NOMO-1 treated with dmso at 0.1 percent for 144 hours (cell line): Measurements from ENCODE around the gene CLHC1.
"Not testable (repeated sequence)": the region's sequence is repeated elsewhere in the genome, so short reads cannot be mapped to it uniquely, and the experiment has no call there.

Experiments used
- DNase-seq: peaks from one replicate; lab custom pipeline; 2025; ENCODE audit not compliant: unreplicated experiment; lab: John Stamatoyannopoulos, UW

Gene CLHC1

DNA sequence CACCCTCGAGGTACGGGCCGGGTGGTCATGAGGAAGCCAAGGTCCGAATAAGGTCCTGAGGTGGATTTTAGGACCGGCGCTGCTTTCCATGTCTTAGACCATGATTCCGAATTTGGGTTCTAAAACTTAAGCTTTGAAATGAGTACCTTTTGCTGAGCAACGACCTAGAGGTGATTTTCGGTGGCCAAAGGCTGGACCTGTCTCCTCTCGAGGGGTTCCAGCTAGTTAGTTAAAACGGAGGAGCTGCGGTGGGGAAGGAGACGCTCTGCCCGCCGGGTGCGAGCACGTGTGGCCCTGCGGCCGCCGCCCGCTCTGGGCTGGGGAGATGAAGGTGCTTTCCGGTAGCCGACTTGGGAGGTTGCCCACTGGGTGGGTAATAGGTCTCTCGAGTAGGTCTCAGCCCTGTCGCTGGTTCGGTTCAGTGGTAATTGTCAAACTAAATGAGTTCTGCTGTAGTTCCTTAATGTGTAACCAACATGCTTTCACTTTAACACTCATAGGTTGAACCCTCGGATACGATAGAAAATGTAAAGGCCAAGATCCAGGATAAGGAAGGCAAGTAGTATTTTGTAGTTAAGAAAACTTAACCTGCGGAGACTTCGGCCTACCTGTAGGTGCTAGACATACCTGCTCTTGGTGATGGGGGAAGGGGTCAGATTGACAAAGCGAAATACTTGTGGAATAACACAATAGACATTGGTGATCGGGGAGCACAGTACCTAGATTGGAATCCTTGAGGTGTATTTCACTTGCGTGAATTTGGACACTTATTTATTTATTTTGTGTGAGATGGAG, 967 bp upstream of the CLHC1 start:
- DNase-seq: no peak

DNA sequence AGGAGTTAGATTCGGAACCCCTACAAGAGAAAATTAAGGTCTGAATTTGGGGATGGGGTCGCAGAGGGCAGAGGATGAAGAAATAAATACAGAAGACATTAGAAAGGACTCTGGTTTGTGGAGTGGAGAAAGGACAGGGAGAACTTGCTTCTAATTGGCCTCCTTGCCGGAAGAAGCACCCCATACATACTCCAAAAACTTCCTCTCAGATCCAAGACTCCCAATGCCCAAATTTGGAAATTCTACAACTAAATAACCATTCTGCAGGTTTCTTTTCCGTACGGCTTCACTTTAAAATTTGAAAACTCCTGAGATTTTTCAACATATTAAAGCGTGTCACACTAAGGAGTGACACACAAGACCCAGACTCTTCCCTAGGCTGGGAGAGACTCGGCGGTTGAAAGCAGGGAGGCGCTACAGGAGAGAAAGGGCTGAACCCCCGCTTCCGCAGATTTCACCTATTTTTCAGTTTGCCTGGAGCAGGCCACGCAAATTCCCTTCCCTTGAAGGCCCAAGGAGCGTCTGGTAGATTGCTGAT, 478 bp downstream of the CLHC1 start:
- DNase-seq: no peak

DNA sequence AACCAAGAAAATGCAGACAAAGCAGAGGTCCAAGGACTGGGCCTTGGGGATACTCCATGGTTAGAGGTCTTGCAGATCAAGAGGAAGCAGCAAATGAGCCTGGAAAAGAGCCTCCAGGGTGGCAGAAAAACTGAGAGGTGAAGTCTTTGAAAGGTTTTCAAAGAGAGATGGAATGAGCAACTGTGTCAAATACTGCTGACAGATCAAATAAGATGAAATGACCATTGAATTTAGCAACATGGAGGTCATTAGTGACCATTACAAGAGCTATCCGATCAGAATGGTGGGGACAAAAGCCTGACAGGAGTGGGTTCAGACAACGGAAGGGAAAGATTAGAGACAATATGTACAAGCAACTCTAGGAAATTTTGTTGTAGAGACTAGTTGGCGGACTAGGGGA, 1.5 kb downstream of the CLHC1 start:
- DNase-seq: no peak

DNA sequence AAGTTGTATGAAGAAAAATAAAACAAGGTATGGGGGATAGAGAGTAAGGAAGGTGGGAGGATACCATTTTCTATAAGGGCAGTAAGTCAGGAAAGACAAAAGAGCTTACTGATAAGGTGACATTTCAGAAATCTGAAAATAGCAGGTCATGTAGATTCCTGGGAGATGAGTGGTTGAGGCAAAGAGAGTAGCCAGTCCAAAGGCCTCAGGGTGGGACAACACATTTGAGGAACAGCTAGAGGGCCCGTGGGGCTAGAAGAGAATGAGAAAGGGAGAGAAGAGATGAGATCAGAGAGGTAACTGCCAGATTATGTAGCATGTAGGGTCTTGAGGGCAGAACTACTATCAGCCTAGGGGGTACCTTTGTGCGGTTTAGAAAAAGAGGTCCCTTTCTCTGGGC, 2.9 kb downstream of the CLHC1 start:
- DNase-seq: no peak

DNA sequence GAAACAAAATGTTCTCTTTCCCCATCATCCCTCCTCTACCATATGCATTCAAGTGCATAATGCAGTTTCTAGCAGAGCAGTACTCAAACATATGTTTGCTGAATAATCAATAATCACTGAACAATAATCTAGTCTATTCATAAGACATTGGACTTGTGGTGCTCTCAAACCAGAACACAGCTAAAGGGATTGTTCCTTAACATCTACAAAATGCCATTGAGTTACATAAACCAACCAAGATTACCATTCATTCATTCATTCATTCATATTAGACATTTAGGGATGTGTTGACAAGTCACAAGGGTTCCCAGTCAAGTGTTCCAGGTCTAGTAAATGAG, 3.9 kb downstream of the CLHC1 start:
- DNase-seq: no peak

DNA sequence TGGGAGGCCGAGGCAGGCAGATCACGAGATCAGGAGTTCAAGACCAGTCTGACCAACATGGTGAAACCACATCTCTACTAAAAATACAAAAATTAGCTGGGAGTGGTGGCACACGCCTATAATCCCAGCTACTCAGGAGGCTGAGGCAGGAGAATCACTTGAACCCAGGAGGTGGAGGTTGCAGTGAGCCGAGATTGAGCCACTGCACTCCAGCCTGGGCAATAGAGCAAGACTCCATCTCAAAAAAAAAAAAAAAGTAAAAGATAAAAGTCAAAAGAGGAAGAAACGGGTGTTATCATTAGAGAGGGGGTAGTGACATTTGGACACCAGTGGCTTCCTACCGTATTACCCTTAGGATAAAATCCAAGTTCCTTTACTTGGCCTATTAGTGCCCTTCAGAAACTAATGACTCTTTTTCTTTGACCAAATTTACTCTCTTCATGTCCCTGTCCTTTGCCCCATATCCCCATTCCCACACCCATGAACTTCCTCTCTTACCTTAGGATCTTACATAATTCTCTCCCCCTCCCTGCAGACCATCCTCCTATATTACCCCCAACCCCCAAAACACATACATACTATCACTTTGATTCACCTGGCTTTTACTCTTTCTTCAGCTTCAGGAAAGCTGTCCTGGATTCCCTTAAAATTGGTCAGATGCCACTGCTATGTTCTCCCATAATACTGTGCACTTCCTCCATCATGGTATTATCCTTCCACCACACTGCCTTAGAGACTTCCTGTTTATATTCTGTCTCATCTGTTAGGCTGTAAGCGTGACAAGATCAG, 4.5 kb downstream of the CLHC1 start:
- peak; percentile 41 for DNase-seq

DNA sequence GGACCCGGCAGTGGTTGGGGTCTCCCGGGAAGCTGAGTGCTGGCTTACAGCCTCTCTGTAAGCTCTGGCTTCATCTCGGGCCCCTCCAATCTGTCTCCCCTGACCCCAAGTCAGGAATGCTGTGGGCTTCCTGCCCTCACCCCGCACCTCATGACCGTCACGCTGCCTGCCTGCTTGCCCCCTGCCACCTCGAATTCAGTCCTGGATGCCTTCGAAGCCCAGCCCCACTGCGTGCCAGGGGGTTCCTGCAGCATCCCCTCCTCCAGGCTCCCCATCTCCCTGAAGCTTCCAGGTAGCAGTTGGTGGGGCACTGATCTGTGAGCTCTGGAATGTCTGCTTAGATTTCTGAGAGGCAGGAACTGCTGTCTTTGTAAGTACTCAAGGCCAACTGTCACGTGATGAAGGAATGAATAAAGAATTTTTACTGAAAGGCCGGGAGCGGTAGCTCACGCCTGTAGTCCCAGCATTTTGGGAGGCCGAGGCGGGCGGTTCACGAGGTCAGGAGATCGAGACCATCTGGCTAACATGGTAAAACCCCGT, 6.5 kb downstream of the CLHC1 start:
- no peak for DNase-seq

DNA sequence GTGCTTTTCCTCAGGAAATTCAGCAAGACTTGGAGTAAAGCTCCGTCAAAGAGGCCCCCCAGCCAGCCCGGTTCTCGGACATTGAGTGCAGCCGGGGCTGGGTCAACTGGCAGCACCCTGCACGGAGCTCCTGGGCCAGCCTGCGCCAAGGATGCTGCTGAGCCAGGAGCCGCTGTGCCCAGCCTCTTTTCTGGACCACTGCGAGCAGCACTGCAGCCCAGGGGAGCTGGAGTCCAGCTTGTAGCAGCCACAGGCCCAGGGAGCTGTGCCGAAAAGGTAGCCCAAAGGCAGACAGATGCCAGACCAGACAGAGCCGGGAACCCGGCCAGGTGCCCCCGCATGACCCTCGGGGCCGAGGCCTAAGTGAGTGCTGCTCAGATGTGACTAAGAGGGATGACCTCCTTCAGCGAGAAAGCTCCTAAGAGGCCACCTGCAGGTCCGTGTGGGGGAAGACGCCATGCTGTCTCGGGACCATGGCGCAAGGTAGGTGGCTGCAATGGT, 7.3 kb downstream of the CLHC1 start:
- DNase-seq: no peak

DNA sequence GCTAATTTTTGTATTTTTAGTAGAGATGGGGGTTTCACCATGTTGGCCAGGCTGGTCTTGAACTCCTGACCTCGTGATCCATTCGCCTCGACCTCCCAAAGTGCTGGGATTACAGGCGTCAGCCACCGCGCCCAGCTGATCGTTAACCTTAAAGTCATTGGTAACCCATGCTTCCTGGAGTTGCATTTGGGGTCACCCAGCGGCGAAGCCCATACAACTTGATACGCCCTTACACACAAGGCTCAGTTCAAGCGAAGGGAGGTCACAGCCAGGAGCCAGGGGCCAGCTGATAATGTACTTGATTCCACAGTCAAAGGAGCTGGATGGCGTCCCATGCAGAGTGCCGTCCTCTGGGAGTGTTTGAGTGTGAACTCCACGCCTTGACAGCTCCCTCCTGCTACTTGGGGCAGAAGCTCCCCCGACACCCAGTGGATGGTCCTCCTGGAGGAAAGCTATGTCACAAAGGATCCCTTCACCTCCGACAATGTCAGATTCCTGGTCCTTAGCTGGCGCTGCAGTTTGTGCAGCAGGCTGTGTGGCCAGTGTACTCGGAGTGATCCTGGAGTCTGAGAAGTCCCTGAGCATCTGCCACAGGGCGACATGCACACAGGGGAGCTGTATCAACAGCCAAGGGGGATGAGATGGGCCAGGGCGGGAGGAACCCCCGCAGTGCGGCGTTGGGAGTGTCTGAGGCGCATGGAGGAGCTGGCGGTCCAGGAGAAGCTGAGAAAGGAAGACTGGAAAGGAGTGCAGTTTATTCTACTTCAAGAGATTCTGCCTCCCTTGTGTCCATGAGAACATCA, 7.9 kb downstream of the CLHC1 start:
- DNase-seq: no peak

DNA sequence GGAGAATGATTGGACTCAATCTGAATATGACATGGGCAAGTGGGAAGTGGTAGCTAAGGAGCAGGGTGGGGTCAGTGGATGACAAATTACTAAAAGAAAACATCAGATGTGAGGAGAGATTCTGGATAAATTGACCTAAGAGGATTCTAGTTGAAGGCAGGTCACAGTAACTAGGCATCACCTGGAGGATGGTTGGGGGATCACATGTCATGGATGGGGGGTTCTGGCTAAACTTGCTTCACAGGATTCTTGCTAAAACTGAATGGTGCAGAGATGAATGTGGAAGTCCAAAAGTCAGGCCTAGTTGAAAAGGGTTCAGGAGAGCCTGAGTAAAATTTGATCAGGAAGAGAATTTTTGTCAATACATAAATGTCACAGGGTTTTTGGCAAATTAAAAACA, 18.3 kb downstream of the CLHC1 start:
- DNase-seq: no peak

DNA sequence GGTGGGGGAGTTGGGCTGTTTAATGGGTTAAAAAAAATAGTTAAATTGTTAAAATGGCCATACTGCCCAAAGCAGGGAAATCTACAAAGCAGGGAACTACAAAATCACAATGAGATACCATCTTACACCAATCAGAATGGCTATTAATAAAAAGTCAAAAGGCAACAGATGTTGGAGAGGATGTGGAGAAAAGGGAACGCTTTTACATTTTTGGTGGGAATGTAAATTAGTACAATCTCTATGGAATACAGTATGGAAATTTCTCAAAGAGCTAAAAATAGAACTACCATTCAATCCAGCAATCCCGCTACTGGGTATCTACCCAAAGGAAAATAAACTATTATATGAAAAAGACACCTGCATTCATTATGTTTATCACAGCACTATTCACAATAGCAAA, 27.1 kb downstream of the CLHC1 start:
- DNase-seq: no peak

DNA sequence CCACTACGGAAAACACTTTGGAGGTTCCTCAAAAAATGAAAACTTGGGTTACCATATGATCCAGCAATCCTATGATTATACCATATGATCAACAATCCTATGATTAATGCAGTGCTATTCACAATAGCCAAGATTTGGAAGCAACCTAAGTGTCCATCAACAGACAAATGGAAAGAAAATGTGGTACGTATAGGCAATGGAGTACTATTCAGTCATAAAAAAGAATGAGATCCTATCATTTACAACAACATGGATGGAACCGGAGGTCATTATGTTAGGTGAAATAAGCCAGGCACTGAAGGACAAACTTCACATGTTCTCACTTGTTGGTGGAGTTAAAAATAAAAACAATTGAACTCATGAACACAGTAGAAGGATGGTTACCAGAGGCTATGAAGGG, 27.6 kb downstream of the CLHC1 start:
- no peak for DNase-seq

DNA sequence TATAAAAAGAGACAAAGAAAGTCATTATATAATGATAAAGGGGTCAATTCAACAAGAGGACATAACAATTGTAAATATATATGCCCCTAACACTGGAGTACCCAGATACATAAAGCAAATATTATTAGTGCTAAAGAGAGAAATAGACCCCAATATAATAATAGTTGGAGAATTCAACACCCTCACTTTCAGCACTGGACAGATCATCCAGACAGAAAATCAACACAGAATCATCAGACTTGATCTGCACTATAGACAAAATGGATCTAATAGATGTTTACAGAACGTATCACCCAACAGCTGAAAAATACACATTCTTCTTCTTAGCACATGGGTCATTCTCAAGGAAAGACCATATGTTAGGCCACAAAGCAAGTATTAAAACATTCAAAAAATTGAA, 31.7 kb downstream of the CLHC1 start:
- no peak for DNase-seq

DNA sequence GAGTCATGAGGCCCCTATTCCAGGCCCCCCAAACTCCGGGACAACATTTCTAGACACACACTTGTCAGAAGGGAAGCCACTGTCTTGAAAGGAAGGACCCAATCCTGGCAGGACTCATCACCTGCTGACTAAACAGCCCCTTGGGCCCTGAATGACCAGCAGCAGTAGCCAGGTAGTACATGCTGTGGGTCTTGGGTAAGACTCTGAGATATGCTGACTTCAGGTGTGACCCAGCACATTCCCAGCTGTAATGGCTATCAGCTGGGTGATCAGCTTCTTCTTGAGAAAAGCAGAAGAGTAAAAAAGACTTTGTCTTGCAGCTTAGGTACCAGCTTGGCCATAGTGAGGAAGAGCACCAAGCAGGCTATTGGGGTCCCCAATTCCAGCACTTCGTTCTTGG, 35.6 kb downstream of the CLHC1 start:
- DNase-seq: no peak

DNA sequence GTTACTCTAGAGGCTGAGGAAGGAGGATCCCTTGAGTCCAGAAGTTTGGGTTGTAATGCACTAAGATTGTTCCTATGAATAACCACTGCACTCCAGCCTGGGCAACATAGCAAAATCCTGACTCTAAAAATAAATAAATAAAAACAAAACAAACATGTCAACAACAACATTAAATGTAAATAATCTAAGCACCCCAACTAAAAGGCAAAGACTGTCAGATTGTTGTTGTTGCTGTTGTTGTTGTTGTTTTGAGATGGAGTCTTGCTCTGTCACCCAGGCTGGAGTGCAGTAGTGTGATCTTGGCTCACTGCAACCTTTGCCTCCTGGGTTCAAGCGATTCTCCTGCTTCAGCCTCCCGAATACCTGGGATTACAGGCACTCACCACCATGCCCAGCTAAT, 40.2 kb downstream of the CLHC1 start:
- not testable (repeated sequence) for DNase-seq

DNA sequence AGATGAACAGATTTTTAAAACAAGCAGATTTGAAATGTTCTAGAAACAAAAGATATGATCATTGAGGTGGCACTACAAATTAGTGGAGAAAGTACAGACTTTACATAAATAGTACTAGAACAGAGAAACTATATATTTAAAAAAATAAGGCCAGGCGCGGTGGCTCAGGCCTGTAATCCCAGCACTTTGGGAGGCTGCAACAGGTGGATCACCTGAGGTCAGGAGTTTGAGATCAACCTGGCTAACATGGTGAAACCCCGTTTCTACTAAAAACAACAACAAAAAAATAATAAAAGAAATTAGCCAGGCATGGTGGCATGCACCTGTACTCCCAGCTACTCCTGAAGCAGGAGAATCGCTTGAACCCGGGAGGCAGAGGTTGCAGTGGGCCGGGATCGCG, 45.3 kb downstream of the CLHC1 start:
- DNase-seq: not testable (repeated sequence)

DNA sequence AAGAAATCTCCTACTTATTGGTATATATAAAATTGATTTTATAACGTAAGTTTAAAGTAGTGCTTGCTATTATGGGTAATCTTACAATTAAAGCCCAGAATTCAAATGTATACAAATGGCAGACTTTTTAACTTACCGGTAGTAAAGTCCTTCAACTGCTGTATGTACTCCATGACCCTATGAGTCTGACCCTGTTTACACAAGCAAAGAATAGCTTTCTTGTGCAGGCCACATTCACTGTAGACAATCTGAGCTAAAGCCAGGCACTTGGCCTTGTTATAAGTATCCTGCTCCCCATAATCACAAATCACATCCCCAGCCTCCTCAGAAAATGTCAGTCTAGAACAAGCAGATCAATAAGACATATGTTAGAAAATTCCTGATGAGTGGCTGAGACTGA, 51.7 kb downstream of the CLHC1 start:
- DNase-seq: no peak

DNA sequence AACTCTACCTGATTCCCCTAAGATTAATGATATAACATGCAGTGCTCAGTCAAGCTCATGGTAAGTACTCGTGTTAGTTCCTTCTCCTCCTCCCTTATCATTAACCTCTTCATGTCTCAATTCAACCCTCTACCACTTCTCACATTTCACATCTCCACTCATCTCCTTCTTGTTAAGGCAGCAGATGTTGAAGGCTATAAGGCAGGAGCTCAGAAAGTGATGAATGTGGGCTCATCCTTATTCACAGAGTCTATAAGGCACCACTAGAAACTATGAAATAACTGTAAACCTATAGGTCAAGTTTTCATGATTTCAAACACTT, 56.0 kb downstream of the CLHC1 start:
- DNase-seq: no peak

DNA sequence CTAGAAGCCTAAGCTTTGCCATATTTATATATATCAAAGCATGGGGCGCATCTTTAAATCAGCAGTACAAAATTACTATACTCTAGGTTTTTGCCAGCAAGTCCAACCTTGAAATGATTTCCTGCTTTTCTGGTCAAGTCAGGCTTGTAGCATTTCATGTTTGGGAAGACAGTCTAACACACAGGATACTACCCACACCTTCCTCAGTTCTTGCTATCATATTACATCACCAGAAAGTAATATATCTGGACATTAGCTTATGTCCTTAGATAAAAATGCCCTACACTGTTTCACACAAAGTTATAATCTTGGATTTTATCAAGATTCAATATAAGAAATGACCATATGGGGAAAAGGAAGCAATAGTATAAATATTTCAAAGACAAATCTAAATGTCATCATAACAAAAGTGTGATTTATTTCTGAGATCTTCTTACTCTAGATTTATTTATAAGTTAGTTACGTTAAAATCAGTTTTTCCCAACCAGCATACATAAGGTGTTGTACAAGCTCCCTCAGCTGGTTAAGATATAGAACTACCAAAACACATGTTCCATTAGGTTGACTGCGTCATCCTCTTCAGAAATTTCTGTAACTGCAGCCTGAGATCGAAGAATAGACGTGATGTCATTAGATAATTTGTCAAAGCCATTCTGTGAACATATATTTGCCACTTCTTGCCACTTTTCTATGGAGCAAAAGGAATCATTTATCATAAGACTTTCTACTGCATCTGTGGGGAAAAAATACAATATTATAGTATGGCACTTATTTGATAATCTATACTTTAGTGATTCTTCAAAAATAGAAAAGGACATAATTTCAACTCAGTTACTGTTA, 56.6 kb downstream of the CLHC1 start:
- no peak for DNase-seq

DNA sequence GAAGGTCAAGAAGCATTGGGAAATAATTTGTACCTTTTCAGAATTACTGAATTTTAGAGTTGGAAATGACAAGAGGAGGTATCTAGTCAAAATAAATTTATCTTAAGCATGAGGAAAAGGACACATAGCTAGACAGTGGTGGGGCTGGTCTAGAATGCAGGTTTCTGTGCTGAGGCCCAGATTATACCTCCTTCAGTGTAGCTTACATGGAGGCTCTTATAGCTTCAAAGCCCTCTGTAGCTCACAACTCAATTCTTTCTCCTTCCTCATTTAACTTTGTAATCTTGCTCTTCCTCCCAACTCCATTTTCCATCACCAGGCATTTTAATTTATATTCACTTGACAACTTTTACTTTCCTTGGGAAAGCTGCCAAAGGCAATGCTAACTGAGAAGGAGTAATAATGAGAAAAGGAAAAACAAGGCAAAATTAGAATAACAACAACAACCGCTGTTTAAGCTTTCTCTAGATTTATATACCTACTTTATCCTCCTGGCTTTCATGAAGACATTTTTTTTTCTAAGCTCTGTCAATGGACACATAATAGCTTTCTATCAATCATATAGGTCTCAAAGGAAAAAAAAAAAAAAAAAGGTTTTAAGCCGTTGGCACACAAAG, 58.5 kb downstream of the CLHC1 start:
- DNase-seq: no peak
